Muscle of leg (tissue), 11 donors: Measurements from ENCODE around the gene CDC23. TPM values are rescaled to one million over a fixed set of nuclear protein-coding genes. Genes with fewer than 3 reads are reported as not detected.
A peak's percentile ranks its signal among the peaks of the same experiment; 100 is the strongest.
"Not testable (repeated sequence)": the region's sequence is repeated elsewhere in the genome, so short reads cannot be mapped to it uniquely, and the experiment has no call there.

Experiments used
- DNase-seq: peaks from one replicate; pipeline ENCODE4 v3.0.0; 2013
- H3K27ac ChIP-seq: one replicate; pipeline ENCODE4 v1.5.1; 2013; ENCODE audit warnings: mild to moderate bottlenecking, low read length, control low read depth
- H3K27me3 ChIP-seq: one replicate; pipeline ENCODE4 v1.6.1; 2013; ENCODE audit warnings: low read length; ENCODE audit not compliant: control insufficient read depth, insufficient read depth
- H3K36me3 ChIP-seq: one replicate; pipeline ENCODE4 v1.6.1; 2013; ENCODE audit warnings: low read length; ENCODE audit not compliant: control insufficient read depth, insufficient read depth
- H3K4me1 ChIP-seq: one replicate; pipeline ENCODE4 v1.6.1; 2013; ENCODE audit warnings: low read length; ENCODE audit not compliant: control insufficient read depth, insufficient read depth
- H3K4me3 ChIP-seq: one replicate; pipeline ENCODE4 v1.5.1; 2013; ENCODE audit warnings: low read length, control low read depth
- H3K9me3 ChIP-seq: replicated peaks from 2 replicates; pipeline ENCODE4 v1.6.1; 2013; ENCODE audit warnings: low read depth, low read length; ENCODE audit not compliant: control insufficient read depth
- WGBS: methylation state at CpG from one replicate; pipeline ENCODE4 v1.1.5; 2013; ENCODE audit warnings: missing lambda C conversion rate; ENCODE audit not compliant: insufficient coverage; 5-methylcytosine and 5-hydroxymethylcytosine counted together
- polyA plus RNA-seq, 8 donors: library from polyadenylated mRNA; unstranded; fragments of 120-200 nt; gene quantifications; one replicate each; pipeline versions ENCODE4 v1.2.1 to v1.2.3, GENCODE V29; 2013; ENCODE audit warnings: inconsistent platforms in 1 of 8, low replicate concordance in 1 of 8; ENCODE audit not compliant: insufficient read length in 8 of 8, insufficient read depth in 1 of 8
- total RNA-seq: library from RNA; stranded (reverse); fragments of 120-200 nt; gene quantifications from one replicate; pipeline ENCODE4 v1.2.4, GENCODE V29; 2013

Gene CDC23
- total and polyA plus RNA-seq, 9 donors = 31.1 to 37.6 (median 34.4) TPM

DNA sequence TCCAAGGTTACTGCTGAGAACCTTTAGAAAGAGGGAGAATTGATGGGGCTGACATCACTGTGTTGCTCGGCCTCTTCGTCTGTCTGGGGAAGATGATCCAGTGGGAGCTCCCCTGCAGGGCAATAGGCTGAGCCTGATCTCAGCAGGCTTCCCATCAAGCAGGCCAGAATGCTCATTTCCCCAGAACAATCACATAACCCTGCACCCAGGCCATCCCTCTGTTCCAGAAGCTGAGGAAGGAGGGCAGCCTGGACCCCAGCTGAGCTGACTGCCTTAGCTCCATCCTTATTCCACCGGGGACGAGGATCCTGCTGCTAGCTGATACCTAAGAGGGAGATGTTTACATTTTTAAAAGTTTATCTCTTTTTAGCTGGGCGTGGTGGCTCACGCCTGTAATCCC is 11.6 kb upstream of the CDC23 start:
- Histone ChIP-seq H3K4me3 (no peak overlapping the region), H3K27me3 (peaks cover 4% of the 10 kb centered on the region), H3K9me3 (peaks cover 2% of the 10 kb centered on the region), H3K27ac (no peak overlapping the region), H3K4me1 (no peaks in the 10 kb centered on the region), H3K36me3 (no peaks in the 10 kb centered on the region)
- WGBS = no CpG with 5 or more reads among the region's 6 CpGs
- DNase-seq = no peak

DNA sequence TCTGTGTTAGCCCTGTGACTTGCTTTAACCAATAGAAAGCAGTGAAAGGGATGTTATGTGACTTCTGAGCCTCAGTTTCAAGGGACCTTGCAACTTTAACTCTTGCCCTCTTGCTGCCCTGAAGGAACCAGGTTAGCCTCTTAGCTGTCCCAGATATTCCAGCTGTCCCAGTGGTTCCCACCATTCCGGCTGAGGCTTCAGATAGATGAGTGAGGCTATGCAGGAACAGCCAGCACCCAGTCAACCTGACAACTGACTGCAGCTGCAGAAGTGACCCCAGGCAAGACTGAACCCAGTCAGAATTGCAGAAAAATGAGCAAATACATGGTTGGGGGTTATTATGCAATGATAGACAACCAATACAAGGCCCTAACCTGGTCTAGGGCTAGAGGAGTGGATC is 10.4 kb upstream of the CDC23 start:
- H3K4me3 ChIP-seq = no peak overlapping the region
- H3K27ac ChIP-seq = no peak overlapping the region
- WGBS = 89% methylated on average over 1 of the region's 1 CpG
- H3K27me3 ChIP-seq = peaks cover 4% of the 10 kb centered on the region
- DNase-seq = no peak
- peaks cover 2% of the 10 kb centered on the region for H3K9me3 ChIP-seq
- H3K4me1 ChIP-seq = no peaks in the 10 kb centered on the region
- no peaks in the 10 kb centered on the region for H3K36me3 ChIP-seq

DNA sequence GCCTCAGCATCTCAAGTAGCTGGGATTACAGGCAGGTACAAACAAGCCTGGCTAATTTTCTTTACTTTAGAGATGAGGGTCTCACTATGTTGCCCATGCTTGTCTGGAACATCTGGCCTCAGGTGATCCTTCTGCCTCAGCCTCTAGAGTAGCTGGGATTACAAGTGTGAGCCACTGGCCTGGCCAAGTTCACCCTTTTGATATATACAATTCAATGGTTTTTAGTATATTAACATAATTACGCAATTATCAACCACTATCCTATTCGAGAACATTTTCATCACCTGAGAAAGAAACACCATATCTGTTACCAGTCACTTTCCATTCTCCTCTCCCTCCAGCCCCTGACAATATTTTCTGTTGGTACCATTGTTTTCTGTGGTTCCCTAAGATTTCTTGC is 3.7 kb upstream of the CDC23 start:
- no peak for DNase-seq
- Histone ChIP-seq H3K27me3 (no peaks in the 10 kb centered on the region), H3K9me3 (no peaks in the 10 kb centered on the region), H3K4me1 (peaks cover 10% of the 10 kb centered on the region), H3K27ac (no peak overlapping the region), H3K4me3 (no peak overlapping the region), H3K36me3 (no peaks in the 10 kb centered on the region)
- no CpG with 5 or more reads among the region's 2 CpGs for WGBS

DNA sequence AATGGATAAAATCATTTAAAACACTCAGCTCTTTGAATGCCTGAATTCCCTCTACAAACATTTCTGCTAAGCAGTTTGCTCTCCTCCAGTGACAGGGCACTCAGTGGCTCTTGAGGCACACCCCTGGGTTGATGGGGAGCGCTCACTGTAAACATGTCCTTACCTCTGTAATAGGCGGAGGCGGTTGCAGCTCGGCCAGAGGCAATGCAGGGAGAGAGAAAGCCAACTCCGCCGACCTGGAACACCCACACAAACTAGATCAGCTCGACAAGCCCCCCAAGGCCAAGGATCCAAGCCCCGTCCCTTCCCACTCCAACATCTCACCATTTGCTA is 329 bp downstream of the CDC23 start:
- H3K27me3 ChIP-seq = no peaks in the 10 kb centered on the region
- H3K4me3 ChIP-seq = peak overlapping the region; percentile 92
- no peak for DNase-seq
- WGBS = 0% methylated on average over 2 of the region's 8 CpGs
- peaks cover 10% of the 10 kb centered on the region for H3K4me1 ChIP-seq
- H3K9me3 ChIP-seq = no peaks in the 10 kb centered on the region
- peaks cover 7% of the 10 kb centered on the region for H3K36me3 ChIP-seq
- H3K27ac ChIP-seq = peak overlapping the region; percentile 90

DNA sequence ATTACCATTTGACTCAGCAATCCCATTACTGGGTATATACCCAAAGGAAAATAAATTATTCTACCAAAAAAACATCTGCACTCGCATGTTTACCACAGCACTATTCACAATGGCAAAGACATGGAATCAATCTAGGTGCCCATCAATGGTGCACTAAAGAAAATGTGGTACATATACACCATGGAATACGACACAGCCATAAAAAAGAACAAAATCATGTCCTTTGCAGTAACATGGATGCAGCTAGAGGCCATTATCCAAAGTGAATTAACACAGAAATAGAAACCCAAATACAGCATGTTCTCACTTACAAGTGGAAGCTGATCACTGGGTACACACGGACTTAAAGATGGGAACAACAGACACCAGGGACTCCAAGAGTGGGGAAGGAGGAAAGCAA is 2.1 kb downstream of the CDC23 start:
- Histone ChIP-seq H3K27me3 (no peaks in the 10 kb centered on the region), H3K27ac (no peak overlapping the region), H3K9me3 (no peaks in the 10 kb centered on the region), H3K4me3 (no peak overlapping the region), H3K36me3 (peaks cover 9% of the 10 kb centered on the region), H3K4me1 (peaks cover 10% of the 10 kb centered on the region)
- WGBS = no CpG with 5 or more reads among the region's 3 CpGs
- DNase-seq = no peak

DNA sequence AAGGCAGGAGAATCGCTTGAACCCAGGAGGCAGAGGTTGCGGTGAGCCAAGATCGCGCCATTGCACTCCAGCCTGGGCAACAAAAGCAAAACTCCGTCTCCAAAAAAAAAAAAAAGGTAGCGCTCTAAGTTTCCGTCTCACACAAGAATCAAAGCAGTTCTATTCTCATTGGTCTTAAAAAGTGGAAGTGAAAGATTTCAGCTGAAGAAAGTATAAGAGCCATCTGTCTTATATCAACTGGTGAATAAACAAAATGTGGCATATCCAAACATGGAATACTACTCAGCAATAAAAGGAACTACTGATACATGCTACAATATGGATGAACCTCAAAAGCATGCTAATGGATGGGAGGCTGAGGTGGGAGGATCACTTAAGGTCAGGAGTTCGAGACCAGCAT is 19.3 kb downstream of the CDC23 start:
- WGBS = 100% methylated on average over 1 of the region's 8 CpGs
- not testable (repeated sequence) for H3K4me1 ChIP-seq, H3K9me3 ChIP-seq, DNase-seq, H3K27me3 ChIP-seq, H3K4me3 ChIP-seq, H3K27ac ChIP-seq
- H3K36me3 ChIP-seq = peaks cover 47% of the 10 kb centered on the region

DNA sequence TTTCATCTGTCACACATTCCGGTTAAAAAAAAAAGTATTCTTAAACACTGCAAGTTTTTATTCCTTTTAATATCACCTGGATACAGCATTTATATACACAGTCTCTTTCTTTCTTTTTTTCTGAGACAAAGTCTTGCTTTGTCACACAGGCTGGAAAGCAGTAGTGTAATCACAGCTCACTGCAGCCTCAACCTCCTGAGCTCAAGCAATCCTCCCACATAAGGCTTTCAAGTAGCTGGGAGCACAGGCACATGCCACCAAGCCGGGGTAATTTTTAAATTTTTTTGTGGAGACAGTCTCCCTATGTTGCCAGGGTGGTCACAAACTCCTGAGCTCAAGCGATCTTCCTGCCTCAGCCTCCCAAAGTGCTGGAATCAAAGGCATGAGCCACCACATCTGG is 20.3 kb downstream of the CDC23 start:
- Histone ChIP-seq H3K4me3 (no peak overlapping the region), H3K4me1 (no peaks in the 10 kb centered on the region), H3K27me3 (no peaks in the 10 kb centered on the region), H3K9me3 (no peaks in the 10 kb centered on the region), H3K27ac (no peak overlapping the region), H3K36me3 (peaks cover 49% of the 10 kb centered on the region)
- no peak for DNase-seq
- WGBS = 88% methylated on average over 1 of the region's 3 CpGs

DNA sequence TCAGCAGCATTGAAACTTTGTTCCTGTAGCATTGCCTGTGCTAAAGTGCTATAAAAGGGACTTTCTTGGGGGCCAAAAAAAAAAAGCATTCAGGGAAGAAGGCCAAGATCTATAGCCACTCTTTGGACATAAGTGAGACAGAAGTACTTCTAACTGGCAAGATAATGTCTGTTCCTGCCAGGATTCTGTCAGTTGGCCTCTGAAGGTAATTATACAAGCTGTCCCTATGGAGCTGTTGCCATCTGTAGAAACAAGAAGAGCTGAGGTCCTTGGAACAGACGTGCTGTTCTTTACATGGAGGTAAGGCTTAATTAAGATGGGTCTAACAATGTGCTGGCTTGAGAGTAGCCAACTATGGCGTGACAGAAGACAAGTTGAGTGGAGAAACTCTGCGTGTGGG is 24.5 kb downstream of the CDC23 start:
- H3K36me3 ChIP-seq = peaks cover 62% of the 10 kb centered on the region
- H3K27me3 ChIP-seq = no peaks in the 10 kb centered on the region
- H3K27ac ChIP-seq = no peak overlapping the region
- 89% methylated on average over 2 of the region's 3 CpGs for WGBS
- no peak for DNase-seq
- no peak overlapping the region for H3K4me3 ChIP-seq
- H3K4me1 ChIP-seq = no peaks in the 10 kb centered on the region
- no peaks in the 10 kb centered on the region for H3K9me3 ChIP-seq

DNA sequence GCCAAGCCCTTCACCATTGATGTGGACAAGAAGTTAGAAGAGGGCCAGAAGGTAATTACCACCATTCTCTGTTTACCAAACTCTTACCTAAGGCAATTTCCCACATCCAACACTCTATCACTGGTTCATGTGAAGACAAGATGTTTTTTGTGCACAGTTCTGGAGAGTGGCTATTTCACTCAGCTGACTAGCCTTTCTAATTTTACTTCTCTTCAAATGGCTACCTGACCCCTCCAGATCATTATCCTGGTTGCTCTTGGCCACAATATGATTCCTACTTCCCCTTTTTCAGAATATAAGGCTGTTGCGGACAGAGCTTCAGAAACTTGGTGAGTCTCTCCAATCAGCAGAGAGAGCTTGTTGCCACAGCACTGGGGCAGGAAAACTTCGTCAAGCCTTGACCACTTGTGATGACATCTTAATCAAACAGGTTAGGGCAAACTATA is 27.1 kb downstream of the CDC23 start:
- no peaks in the 10 kb centered on the region for H3K4me1 ChIP-seq
- H3K9me3 ChIP-seq = no peaks in the 10 kb centered on the region
- no peaks in the 10 kb centered on the region for H3K27me3 ChIP-seq
- H3K27ac ChIP-seq = no peak overlapping the region
- WGBS = 100% methylated on average over 1 of the region's 2 CpGs
- peaks cover 68% of the 10 kb centered on the region for H3K36me3 ChIP-seq
- H3K4me3 ChIP-seq = no peak overlapping the region
- DNase-seq = no peak

DNA sequence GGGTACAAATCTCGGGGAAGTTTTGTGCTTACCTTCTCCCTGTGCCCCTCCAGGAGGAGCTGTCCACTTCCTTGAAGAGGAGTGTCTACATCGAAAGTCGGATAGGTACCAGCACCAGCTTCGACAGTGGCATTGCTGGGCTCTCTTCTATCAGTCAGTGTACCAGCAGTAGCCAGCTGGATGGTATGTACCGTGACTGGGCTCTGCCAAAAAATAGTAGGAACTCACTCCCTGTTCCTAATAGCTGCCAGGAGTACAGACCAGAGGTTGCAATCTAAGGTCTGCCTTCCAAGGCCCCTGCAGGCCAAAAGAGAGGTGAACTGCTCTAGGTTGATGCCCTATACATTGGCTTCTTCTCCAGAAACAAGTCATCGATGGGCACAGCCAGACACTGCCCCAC is 30.3 kb downstream of the CDC23 start:
- DNase-seq = no peak
- Histone ChIP-seq H3K27ac (no peak overlapping the region), H3K4me3 (no peak overlapping the region), H3K27me3 (no peaks in the 10 kb centered on the region), H3K4me1 (peaks cover 10% of the 10 kb centered on the region), H3K9me3 (no peaks in the 10 kb centered on the region), H3K36me3 (peaks cover 51% of the 10 kb centered on the region)
- 92% methylated on average over 6 of the region's 6 CpGs for WGBS

DNA sequence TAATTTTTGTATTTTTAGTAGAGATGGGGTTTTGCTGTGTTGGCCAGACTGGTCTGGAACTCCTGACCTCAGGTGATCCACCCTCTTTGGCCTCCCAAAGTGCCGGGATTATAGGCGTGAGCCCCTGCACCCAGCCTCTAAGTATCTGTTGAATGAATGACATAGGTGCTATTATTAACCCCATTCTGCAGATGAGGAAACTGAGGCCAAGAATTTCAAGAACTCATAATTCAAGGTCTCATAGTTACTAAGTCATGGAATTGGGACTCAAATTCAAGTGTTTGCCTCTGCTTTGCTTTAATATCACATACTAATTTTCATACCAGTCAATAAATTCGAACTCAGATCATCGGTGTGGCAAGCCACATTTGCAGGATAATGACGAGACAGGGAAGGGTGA is 32.3 kb downstream of the CDC23 start:
- peaks cover 42% of the 10 kb centered on the region for H3K36me3 ChIP-seq
- DNase-seq = no peak
- WGBS = 95% methylated on average over 2 of the region's 5 CpGs

More for the DNA sequence above, 32.3 kb downstream of the CDC23 start:
- no peaks in the 10 kb centered on the region for H3K9me3 ChIP-seq
- peaks cover 13% of the 10 kb centered on the region for H3K4me1 ChIP-seq
- no peak overlapping the region for H3K27ac ChIP-seq
- no peak overlapping the region for H3K4me3 ChIP-seq
- no peaks in the 10 kb centered on the region for H3K27me3 ChIP-seq
